Measurements from ENCODE around the gene TAF1A.

DNA sequence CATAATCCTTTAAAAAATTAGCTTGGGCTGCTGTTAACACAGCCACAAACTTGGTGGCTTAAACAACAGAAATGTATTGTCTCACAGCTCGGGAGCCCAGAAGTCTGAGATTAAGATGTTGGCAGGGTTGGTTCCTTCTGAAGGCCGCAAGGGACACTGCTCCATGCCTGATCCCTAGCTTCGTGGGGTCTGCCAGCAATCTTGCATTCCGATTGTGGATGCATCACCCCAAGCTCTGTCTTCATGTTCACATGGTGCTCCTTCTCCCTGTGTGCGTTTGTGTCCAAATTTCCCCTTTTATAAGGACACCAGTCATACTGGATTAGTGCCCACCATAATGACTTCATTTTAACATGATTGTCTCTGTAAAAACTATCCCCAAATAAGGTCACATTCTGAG lies 36.9 kb downstream of the TAF1A start:
- TF ChIP-seq, protein P1, sequence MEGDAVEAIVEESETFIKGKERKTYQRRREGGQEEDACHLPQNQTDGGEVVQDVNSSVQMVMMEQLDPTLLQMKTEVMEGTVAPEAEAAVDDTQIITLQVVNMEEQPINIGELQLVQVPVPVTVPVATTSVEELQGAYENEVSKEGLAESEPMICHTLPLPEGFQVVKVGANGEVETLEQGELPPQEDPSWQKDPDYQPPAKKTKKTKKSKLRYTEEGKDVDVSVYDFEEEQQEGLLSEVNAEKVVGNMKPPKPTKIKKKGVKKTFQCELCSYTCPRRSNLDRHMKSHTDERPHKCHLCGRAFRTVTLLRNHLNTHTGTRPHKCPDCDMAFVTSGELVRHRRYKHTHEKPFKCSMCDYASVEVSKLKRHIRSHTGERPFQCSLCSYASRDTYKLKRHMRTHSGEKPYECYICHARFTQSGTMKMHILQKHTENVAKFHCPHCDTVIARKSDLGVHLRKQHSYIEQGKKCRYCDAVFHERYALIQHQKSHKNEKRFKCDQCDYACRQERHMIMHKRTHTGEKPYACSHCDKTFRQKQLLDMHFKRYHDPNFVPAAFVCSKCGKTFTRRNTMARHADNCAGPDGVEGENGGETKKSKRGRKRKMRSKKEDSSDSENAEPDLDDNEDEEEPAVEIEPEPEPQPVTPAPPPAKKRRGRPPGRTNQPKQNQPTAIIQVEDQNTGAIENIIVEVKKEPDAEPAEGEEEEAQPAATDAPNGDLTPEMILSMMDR (IDR thresholded peaks at IDR 0.05) = no peak
- TF ChIP-seq POLR2A (IDR thresholded peaks at IDR 0.05) = no peak

Measured in Peyer's patch (tissue), 4 donors.